Tibial nerve (tissue), 4 donors: ENCODE measurements around the gene AKAP9. TPM values are rescaled to one million over a fixed set of nuclear protein-coding genes. Genes with fewer than 3 reads are reported as not detected.

ENCODE experiments used
- DNase-seq, 2 donors: peaks; one replicate each; pipeline ENCODE4 v3.0.0-alpha.2; 2019; ENCODE audit warnings: low spot score in 2 of 2
- H3K27ac ChIP-seq, 4 donors: fragments of 200-600 bp; sonication (generic) in 3 of 4; one replicate each; pipeline ENCODE4 v1.5.1; 2017 to 2019; ENCODE audit warnings: mild to moderate bottlenecking in 1 of 4
- H3K27me3 ChIP-seq, 2 donors: fragments of 200-600 bp; sonication (generic) in 1 of 2; one replicate each; pipeline versions ENCODE4 v1.5.1 to v1.6.0; 2017 to 2019
- H3K36me3 ChIP-seq, 3 donors: fragments of 200-600 bp; sonication (generic); one replicate each; pipeline ENCODE4 v1.5.1; 2018 to 2019
- H3K4me1 ChIP-seq, 4 donors: fragments of 200-600 bp; sonication (generic) in 3 of 4; one replicate each; pipeline ENCODE4 v1.5.1; 2017 to 2019
- H3K4me3 ChIP-seq, 4 donors: fragments of 200-600 bp; sonication (generic) in 3 of 4; one replicate each; pipeline ENCODE4 v1.5.1; 2017 to 2019; ENCODE audit warnings: mild to moderate bottlenecking in 1 of 4, moderate library complexity in 1 of 4
- H3K9me3 ChIP-seq, 4 donors: fragments of 200-600 bp; sonication (generic) in 3 of 4; one replicate each; pipeline ENCODE4 v1.5.1; 2017 to 2019
- EP300 ChIP-seq, 2 donors: sonication (generic); formaldehyde crosslinking; IDR thresholded peaks; one replicate each; pipeline ENCODE4 v1.6.1; 2017; ENCODE audit warnings: antibody characterized with exemption in 2 of 2, mild to moderate bottlenecking in 1 of 2
- POLR2A ChIP-seq, 2 donors: fragments of 450-650 bp; IDR thresholded peaks; one replicate each; pipeline ENCODE4 v1.6.1; 2017; ENCODE audit warnings: antibody characterized with exemption in 2 of 2, mild to moderate bottlenecking in 2 of 2, moderate library complexity in 2 of 2
- WGBS, 2 donors: methylation state at CpG; one replicate each; pipeline ENCODE4 v1.1.5; 2018; 5-methylcytosine and 5-hydroxymethylcytosine counted together
- total RNA-seq, 4 donors: library from RNA; depleted of rRNA; stranded (reverse); fragments of >200 nt; gene quantifications; one replicate each; pipeline ENCODE4 v1.1.0, GENCODE V29; 2016
- TF ChIP-seq, protein P1 (sequence below), 5 experiments: fragments of 200-600 bp in 3 of 5; fragments of 450-650 bp in 2 of 5; sonication (generic) in 3 of 5; IDR thresholded peaks; one replicate each; pipeline ENCODE4 v1.5.1; 2016 to 2019; ENCODE audit warnings: antibody characterized with exemption in 5 of 5, mild to moderate bottlenecking in 3 of 5, moderate library complexity in 2 of 5

Gene AKAP9
- total RNA-seq, 4 donors from 2014 or later: 62.8 to 77.8 (median 73.0) TPM

DNA sequence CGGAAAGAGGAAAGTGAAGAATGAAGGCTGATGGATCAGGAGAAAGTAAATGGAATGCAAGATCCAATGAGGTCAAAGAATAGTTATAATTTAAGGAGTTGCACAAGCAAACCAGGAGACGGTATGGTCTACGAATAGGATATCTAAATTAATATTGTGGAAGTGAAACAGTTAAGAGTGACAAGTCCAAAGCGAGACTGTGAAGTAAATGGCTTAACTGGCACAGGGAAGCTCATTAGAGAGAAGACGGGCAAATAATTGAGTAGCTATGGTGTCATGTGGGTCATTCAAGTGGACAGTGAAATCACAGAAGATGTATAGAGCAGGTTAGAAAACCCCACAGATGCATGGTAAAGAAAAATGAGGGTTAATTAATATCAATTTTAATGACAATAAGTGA is 190.4 kb downstream of the AKAP9 start:
- WGBS, 2 donors: 81 to 83% methylated on average over 5 of the region's 5 CpGs
- H3K4me1 ChIP-seq: peaks cover 0 to 33% (median 8%) of the 10 kb centered on the region in 4 donors
- no peak overlapping the region for H3K4me3 ChIP-seq
- H3K27me3 ChIP-seq: no peaks in the 10 kb centered on the region
- DNase-seq: no peak
- H3K27ac ChIP-seq: no peak overlapping the region
- TF ChIP-seq POLR2A (IDR thresholded peaks at IDR 0.05) (no peak), EP300 (IDR thresholded peaks at IDR 0.05) (no peak)
- TF ChIP-seq, protein P1, sequence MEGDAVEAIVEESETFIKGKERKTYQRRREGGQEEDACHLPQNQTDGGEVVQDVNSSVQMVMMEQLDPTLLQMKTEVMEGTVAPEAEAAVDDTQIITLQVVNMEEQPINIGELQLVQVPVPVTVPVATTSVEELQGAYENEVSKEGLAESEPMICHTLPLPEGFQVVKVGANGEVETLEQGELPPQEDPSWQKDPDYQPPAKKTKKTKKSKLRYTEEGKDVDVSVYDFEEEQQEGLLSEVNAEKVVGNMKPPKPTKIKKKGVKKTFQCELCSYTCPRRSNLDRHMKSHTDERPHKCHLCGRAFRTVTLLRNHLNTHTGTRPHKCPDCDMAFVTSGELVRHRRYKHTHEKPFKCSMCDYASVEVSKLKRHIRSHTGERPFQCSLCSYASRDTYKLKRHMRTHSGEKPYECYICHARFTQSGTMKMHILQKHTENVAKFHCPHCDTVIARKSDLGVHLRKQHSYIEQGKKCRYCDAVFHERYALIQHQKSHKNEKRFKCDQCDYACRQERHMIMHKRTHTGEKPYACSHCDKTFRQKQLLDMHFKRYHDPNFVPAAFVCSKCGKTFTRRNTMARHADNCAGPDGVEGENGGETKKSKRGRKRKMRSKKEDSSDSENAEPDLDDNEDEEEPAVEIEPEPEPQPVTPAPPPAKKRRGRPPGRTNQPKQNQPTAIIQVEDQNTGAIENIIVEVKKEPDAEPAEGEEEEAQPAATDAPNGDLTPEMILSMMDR (IDR thresholded peaks at IDR 0.05): no peak
- peaks cover 0 to 48% (median 4%) of the 10 kb centered on the region in 3 donors for H3K36me3 ChIP-seq
- no peaks in the 10 kb centered on the region for H3K9me3 ChIP-seq

DNA sequence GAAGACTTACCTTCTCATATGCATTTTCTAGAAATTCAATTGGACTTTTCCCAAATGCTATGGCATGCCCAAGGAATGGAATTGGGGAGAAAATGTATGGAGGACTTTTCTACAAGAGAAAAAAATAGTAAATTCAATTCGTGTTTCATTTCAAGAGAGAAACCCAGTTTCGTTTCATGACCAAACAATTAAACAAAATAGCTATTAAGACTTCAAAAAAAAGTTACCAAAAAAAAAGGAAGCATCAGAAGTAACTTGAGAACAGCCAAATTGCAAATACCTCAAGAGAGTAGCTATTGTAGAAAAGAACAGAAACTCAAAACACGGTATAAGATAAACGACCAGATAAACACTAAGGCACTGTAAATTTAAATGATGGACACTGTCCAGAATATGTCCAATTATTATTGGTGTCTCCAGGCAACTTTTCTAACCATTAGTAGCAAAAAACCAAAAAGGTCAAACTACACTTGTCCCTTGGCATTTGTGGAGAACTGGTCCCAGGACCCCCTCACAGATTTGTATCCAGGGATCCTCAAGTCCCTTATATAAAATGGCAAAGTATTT is 191.2 kb downstream of the AKAP9 start:
- Histone ChIP-seq H3K27me3 (no peaks in the 10 kb centered on the region), H3K36me3 (peaks cover 0 to 40% (median 4%) of the 10 kb centered on the region in 3 donors), H3K9me3 (no peaks in the 10 kb centered on the region), H3K4me3 (no peak overlapping the region), H3K4me1 (peaks cover 0 to 33% (median 8%) of the 10 kb centered on the region in 4 donors), H3K27ac (peak overlapping the region in 1 of 4 donors; percentile 39)
- DNase-seq: no peak
- TF ChIP-seq, protein P1 (IDR thresholded peaks at IDR 0.05): no peak
- TF ChIP-seq EP300 (IDR thresholded peaks at IDR 0.05): no peak
- no peak for TF ChIP-seq POLR2A (IDR thresholded peaks at IDR 0.05)
- 26 to 27% methylated on average over 4 of the region's 4 CpGs for WGBS, 2 donors

DNA sequence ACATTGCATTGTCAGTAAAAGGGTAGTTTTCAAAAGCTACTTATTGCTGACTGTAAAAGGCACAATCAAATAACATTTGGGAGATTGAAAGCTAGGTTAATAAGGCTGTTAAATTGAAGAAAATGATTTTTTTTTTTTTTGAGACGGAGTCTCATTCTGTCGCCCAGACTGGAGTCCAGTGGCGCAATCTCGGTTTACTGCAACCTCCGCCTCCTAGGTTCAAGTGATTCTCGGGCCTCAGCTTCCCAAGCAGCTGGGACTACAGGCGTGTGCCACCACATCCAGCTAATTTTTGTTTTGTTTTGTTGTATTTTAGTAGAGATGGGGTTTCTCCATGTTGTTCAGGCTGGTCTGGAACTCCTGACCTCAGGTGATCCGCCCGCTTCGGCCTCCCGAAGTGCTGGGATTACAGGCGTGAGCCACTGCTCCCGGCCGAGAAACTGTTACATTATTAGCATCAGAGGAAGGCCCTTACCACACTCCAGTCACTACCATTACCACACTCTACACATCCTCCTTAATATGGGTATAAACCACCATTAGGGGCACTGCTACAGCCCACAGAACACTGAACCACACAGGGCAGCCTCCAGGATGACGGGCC is 192.6 kb downstream of the AKAP9 start:
- peak overlapping the region; percentile 69 to 96 (median 84) for H3K4me3 ChIP-seq
- WGBS, 2 donors: 33 to 35% methylated on average over 14 to 15 of the region's 15 CpGs
- peaks cover 0 to 26% (median 4%) of the 10 kb centered on the region in 3 donors for H3K36me3 ChIP-seq
- DNase-seq: no peak
- H3K9me3 ChIP-seq: no peaks in the 10 kb centered on the region
- H3K4me1 ChIP-seq: peaks cover 0 to 33% (median 8%) of the 10 kb centered on the region in 4 donors
- no peaks in the 10 kb centered on the region for H3K27me3 ChIP-seq
- peak overlapping the region; percentile 95 to 98 (median 97) for H3K27ac ChIP-seq
- TF ChIP-seq EP300 (IDR thresholded peaks at IDR 0.05) (no peak), POLR2A (IDR thresholded peaks at IDR 0.05) (no peak)
- TF ChIP-seq, protein P1 (IDR thresholded peaks at IDR 0.05): no peak

DNA sequence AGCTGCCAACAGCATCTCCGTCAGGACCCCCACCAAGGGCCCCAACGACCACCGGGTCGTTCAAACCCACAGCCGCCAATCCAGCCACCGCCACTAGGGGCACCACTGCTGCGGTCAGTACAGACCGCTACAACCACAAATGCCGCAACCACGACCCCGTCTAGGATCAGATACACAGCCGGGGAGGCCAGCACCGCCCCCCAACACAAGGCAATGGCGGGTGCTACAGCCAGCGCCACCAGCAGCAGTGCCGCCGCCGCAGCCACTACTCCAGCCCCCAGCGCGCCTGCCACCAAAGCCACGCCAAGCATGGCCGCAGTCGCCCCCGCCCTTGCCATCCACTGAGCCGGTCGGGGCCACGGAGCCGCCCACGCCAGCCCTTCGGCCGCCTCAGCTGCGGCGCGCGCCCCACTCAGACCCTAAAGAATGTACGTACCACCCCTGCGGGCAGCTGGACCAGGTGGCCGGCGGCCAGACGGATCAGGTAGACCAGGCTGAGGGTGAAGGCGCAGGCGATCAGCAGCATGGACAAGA is 193.1 kb downstream of the AKAP9 start:
- Histone ChIP-seq H3K36me3 (peaks cover 0 to 21% (median 2%) of the 10 kb centered on the region in 3 donors), H3K4me3 (peak overlapping the region; percentile 69 to 96 (median 84)), H3K4me1 (peaks cover 0 to 33% (median 8%) of the 10 kb centered on the region in 4 donors), H3K27me3 (no peaks in the 10 kb centered on the region), H3K27ac (peak overlapping the region; percentile 95 to 98 (median 97)), H3K9me3 (no peaks in the 10 kb centered on the region)
- TF ChIP-seq EP300 (IDR thresholded peaks at IDR 0.05): no peak
- TF ChIP-seq, protein P1 (IDR thresholded peaks at IDR 0.05): peak; percentile 79 to 90 (median 88)
- peak; percentile 28 to 71 for DNase-seq
- WGBS, 2 donors: 0 to 1% methylated on average over 23 to 25 of the region's 42 CpGs
